NT2/D1 (cell line): Measurements from ENCODE around the gene LRRC27.
"Not testable (repeated sequence)": the region's sequence is repeated elsewhere in the genome, so short reads cannot be mapped to it uniquely, and the experiment has no call there.

Experiments
- DNase-seq: peaks from one replicate; pipeline ENCODE4 v3.0.0-alpha.2; 2011; ENCODE audit warnings: low read depth, low spot score
- H3K27me3 ChIP-seq: 2 replicates; pipeline ENCODE4 v1.6.0; 2011; ENCODE audit warnings: mild to moderate bottlenecking; ENCODE audit not compliant: insufficient read length, insufficient read depth
- H3K36me3 ChIP-seq: 2 replicates; pipeline ENCODE4 v1.6.1; 2011; ENCODE audit warnings: mild to moderate bottlenecking, low read length, mixed read lengths; ENCODE audit not compliant: insufficient read depth, insufficient read length
- H3K4me1 ChIP-seq: 2 replicates; pipeline ENCODE4 v1.5.1; 2011; ENCODE audit not compliant: insufficient read depth, insufficient read length
- H3K4me3 ChIP-seq: 2 replicates; pipeline ENCODE4 v1.5.1; 2011; ENCODE audit warnings: low read depth; ENCODE audit not compliant: insufficient read length
- H3K9ac ChIP-seq: 2 replicates; pipeline ENCODE4 v1.6.0; 2011; ENCODE audit warnings: low read depth; ENCODE audit not compliant: insufficient read length
- H3K9me3 ChIP-seq: 2 replicates; pipeline ENCODE4 v1.5.1; 2011; ENCODE audit warnings: mild to moderate bottlenecking, low read length; ENCODE audit not compliant: insufficient read depth
- SUZ12 ChIP-seq: IDR thresholded peaks from 2 replicates; pipeline ENCODE4 v1.6.1; 2011; ENCODE audit not compliant: insufficient read length, insufficient read depth; ENCODE audit errors: extremely low read depth
- YY1 ChIP-seq: IDR thresholded peaks from 2 replicates; pipeline ENCODE4 v1.6.1; 2011; ENCODE audit not compliant: insufficient read length, insufficient read depth
- ZNF274 ChIP-seq: IDR thresholded peaks from 2 replicates; pipeline ENCODE4 v1.6.1; 2011; ENCODE audit warnings: mild to moderate bottlenecking, low read depth, low read length

The LRRC27 gene

GRCh38 chr10:132375116-132375794, 43.3 kb downstream of the LRRC27 start:
- DNase-seq: no peak
- H3K36me3 ChIP-seq: no peaks in the 10 kb centered on the region
- TF ChIP-seq ZNF274: no peak
- no peak for TF ChIP-seq YY1
- no peak for TF ChIP-seq SUZ12
- peaks cover 5% of the 10 kb centered on the region for H3K4me1 ChIP-seq
- no peak overlapping the region for H3K9ac ChIP-seq
- H3K9me3 ChIP-seq: no peaks in the 10 kb centered on the region
- no peaks in the 10 kb centered on the region for H3K27me3 ChIP-seq
- H3K4me3 ChIP-seq: no peak overlapping the region

- peaks cover 5% of the 10 kb centered on the region for H3K4me1 ChIP-seq
- no peaks in the 10 kb centered on the region for H3K36me3 ChIP-seq
- TF ChIP-seq YY1 (no peak), ZNF274 (no peak), SUZ12 (no peak)
- no peak overlapping the region for H3K4me3 ChIP-seq
- no peaks in the 10 kb centered on the region for H3K9me3 ChIP-seq
- DNase-seq: no peak
- no peaks in the 10 kb centered on the region for H3K27me3 ChIP-seq
- H3K9ac ChIP-seq: no peak overlapping the region
Observed at GRCh38 chr10:132375795-132376297, 43.9 kb downstream of the LRRC27 start.

GRCh38 chr10:132376394-132376851, 44.4 kb downstream of the LRRC27 start:
- peaks cover 5% of the 10 kb centered on the region for H3K4me1 ChIP-seq
- no peak overlapping the region for H3K4me3 ChIP-seq
- DNase-seq: no peak
- H3K9ac ChIP-seq: no peak overlapping the region
- no peaks in the 10 kb centered on the region for H3K9me3 ChIP-seq
- H3K36me3 ChIP-seq: no peaks in the 10 kb centered on the region
- H3K27me3 ChIP-seq: no peaks in the 10 kb centered on the region
- no peak for TF ChIP-seq ZNF274
- TF ChIP-seq YY1: no peak
- TF ChIP-seq SUZ12: no peak

- TF ChIP-seq YY1 (no peak), SUZ12 (no peak), ZNF274 (no peak)
- DNase-seq: no peak
Observed at GRCh38 chr10:132377326-132377725, 45.3 kb downstream of the LRRC27 start.

GRCh38 chr10:132379026-132379425, 47.0 kb downstream of the LRRC27 start:
- not testable (repeated sequence) for H3K9me3 ChIP-seq, H3K9ac ChIP-seq, H3K4me3 ChIP-seq, H3K36me3 ChIP-seq, H3K4me1 ChIP-seq, H3K27me3 ChIP-seq, DNase-seq

More at GRCh38 chr10:132377326-132377725, 45.3 kb downstream of the LRRC27 start:
- Histone ChIP-seq H3K9ac (no peak overlapping the region), H3K27me3 (no peaks in the 10 kb centered on the region), H3K4me3 (no peak overlapping the region), H3K4me1 (peaks cover 5% of the 10 kb centered on the region), H3K9me3 (no peaks in the 10 kb centered on the region), H3K36me3 (no peaks in the 10 kb centered on the region)

GRCh38 chr10:132380986-132381385, 49.0 kb downstream of the LRRC27 start:
- not testable (repeated sequence) for H3K9me3 ChIP-seq, H3K4me3 ChIP-seq, H3K27me3 ChIP-seq, H3K4me1 ChIP-seq, H3K9ac ChIP-seq, H3K36me3 ChIP-seq, DNase-seq

- no peak overlapping the region for H3K9ac ChIP-seq
- TF ChIP-seq YY1 (no peak), ZNF274 (no peak)
- H3K27me3 ChIP-seq: no peaks in the 10 kb centered on the region
- no peak overlapping the region for H3K4me3 ChIP-seq
- H3K9me3 ChIP-seq: no peaks in the 10 kb centered on the region
- peaks cover 4% of the 10 kb centered on the region for H3K4me1 ChIP-seq
- H3K36me3 ChIP-seq: no peaks in the 10 kb centered on the region
- DNase-seq: no peak
Observed at GRCh38 chr10:132381741-132382140, 49.7 kb downstream of the LRRC27 start.
